Astrocyte (in vitro differentiated cells and primary cell): ENCODE data around the gene TIMP2. TPM values are rescaled to one million over a fixed set of nuclear protein-coding genes. Genes with fewer than 3 reads are reported as not detected.

Experiments
- DNase-seq: peaks from one replicate; pipeline ENCODE4 v3.0.0-alpha.2; 2010; ENCODE audit warnings: low read depth
- FAIRE-seq: peaks from 2 replicates; lab custom pipeline; 2011; peaks lifted over from hg19 to GRCh38; lab: Jason Lieb, UNC
- H2AFZ ChIP-seq: 2 replicates; pipeline ENCODE4 v1.6.0; 2012; ENCODE audit warnings: low read depth, low read length, inconsistent platforms
- H3K27ac ChIP-seq: 2 replicates; pipeline ENCODE4 v1.5.1; 2011; ENCODE audit warnings: low read depth, low read length, inconsistent platforms
- H3K27me3 ChIP-seq: 2 replicates; pipeline ENCODE4 v1.6.0; 2011; ENCODE audit warnings: low read length, inconsistent platforms; ENCODE audit not compliant: insufficient read depth
- H3K36me3 ChIP-seq: 2 replicates; pipeline ENCODE4 v1.5.1; 2011; ENCODE audit warnings: low read length, inconsistent platforms; ENCODE audit not compliant: insufficient read depth
- H3K4me1 ChIP-seq: 2 replicates; pipeline ENCODE4 v1.5.1; 2011; ENCODE audit warnings: low read length, inconsistent platforms; ENCODE audit not compliant: insufficient read depth
- H3K4me2 ChIP-seq: 2 replicates; pipeline ENCODE4 v1.6.0; 2012; ENCODE audit warnings: low read length, inconsistent platforms
- H3K4me3 ChIP-seq: 2 replicates; pipeline ENCODE4 v1.5.1; 2011; ENCODE audit warnings: low read depth, mild to moderate bottlenecking, low read length, inconsistent platforms; ENCODE audit not compliant: insufficient read depth
- H3K79me2 ChIP-seq: 2 replicates; pipeline ENCODE4 v1.6.0; 2012; ENCODE audit warnings: mild to moderate bottlenecking, low read length, inconsistent platforms; ENCODE audit not compliant: insufficient read depth
- H3K9ac ChIP-seq: 2 replicates; pipeline ENCODE4 v1.6.0; 2012; ENCODE audit warnings: mild to moderate bottlenecking, low read length, inconsistent platforms
- H3K9me3 ChIP-seq: 2 replicates; pipeline ENCODE4 v1.5.1; 2012; ENCODE audit warnings: low read depth, mild to moderate bottlenecking, low read length, inconsistent platforms; ENCODE audit not compliant: insufficient read depth
- H4K20me1 ChIP-seq: 2 replicates; pipeline ENCODE4 v1.6.0; 2012; ENCODE audit warnings: low read length, inconsistent platforms; ENCODE audit not compliant: insufficient read depth
- H3K27ac Mint-ChIP-seq: one replicate; pipeline ENCODE4 v1.8.0; 2021; ENCODE audit warnings: mild to moderate bottlenecking, mixed read lengths; ENCODE audit not compliant: unreplicated experiment
- H3K27me3 Mint-ChIP-seq: one replicate; pipeline ENCODE4 v1.8.0; 2021; ENCODE audit warnings: low read depth, mixed read lengths; ENCODE audit not compliant: unreplicated experiment
- H3K36me3 Mint-ChIP-seq: one replicate; pipeline ENCODE4 v1.8.0; 2021; ENCODE audit warnings: low read depth, mixed read lengths; ENCODE audit not compliant: unreplicated experiment
- H3K4me1 Mint-ChIP-seq: one replicate; pipeline ENCODE4 v1.8.0; 2021; ENCODE audit warnings: low read depth, mixed read lengths; ENCODE audit not compliant: unreplicated experiment
- H3K4me3 Mint-ChIP-seq: one replicate; pipeline ENCODE4 v1.8.0; 2021; ENCODE audit warnings: mild to moderate bottlenecking, moderate library complexity, mixed read lengths; ENCODE audit not compliant: unreplicated experiment
- H3K9me3 Mint-ChIP-seq: one replicate; pipeline ENCODE4 v1.8.0; 2021; ENCODE audit warnings: mild to moderate bottlenecking, mixed read lengths; ENCODE audit not compliant: unreplicated experiment
- CTCF ChIP-seq: IDR thresholded peaks from 2 replicates; pipeline ENCODE4 v1.5.1; 2011; ENCODE audit warnings: low read depth, mild to moderate bottlenecking, inconsistent platforms, low read length, moderate library complexity; ENCODE audit not compliant: insufficient read depth
- EZH2 ChIP-seq: IDR thresholded peaks from 2 replicates; pipeline ENCODE4 v1.6.1; 2012; ENCODE audit warnings: mild to moderate bottlenecking, low read length, inconsistent platforms; ENCODE audit not compliant: insufficient read depth
- total RNA-seq: library from RNA; stranded (reverse); gene quantifications from 2 replicates; pipeline ENCODE4 v1.2.1, GENCODE V29; 2021

Gene TIMP2
- total RNA-seq, 1 donor from 2014 or later = 184 TPM

DNA sequence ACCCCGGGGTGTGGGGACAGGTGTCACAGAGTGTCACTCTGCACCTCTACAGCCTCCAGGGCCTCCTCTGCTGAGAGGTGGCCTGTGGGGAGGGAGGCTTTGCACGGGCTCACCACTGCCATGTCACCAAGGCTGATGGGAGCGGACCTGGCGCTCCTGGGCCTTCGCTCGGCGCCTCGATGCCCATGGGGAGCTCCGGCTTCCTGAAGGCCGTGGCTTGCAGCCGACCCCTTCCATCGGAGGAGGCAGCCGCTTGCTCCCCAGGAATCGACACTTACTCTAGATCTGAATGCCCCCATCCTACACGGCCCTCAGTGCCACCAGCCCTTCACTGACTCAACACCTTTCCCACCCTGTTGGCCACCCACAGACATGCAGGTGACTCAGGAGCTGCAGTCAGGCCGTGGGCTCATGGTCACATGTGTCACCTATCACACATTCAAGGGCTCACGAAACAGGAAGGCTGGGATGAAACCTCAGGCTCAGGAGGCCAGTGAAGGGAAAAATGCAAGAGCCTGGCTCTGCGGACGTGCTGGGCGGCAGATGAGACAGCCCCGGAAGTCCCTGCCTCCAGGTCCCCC lies 42.7 kb upstream of the TIMP2 start:
- FAIRE-seq = no peak
- no peaks in the 10 kb centered on the region for H3K27me3 ChIP-seq

GRCh38 chr17:78966910-78967600 lies 41.9 kb upstream of the TIMP2 start:
- Histone ChIP-seq H2AFZ (no peak overlapping the region), H3K4me3 (no peak overlapping the region), H3K9me3 (no peaks in the 10 kb centered on the region), H3K27ac (no peak overlapping the region), H3K79me2 (peaks cover 3% of the 10 kb centered on the region), H3K27me3 (no peaks in the 10 kb centered on the region), H3K4me1 (peaks cover 11% of the 10 kb centered on the region), H3K4me2 (no peak overlapping the region), H3K36me3 (no peaks in the 10 kb centered on the region), H3K9ac (no peak overlapping the region), H4K20me1 (peaks cover 20% of the 10 kb centered on the region)
- Mint-ChIP-seq H3K4me3 (no peak overlapping the region), H3K27ac (no peak overlapping the region), H3K9me3 (no peaks in the 10 kb centered on the region), H3K36me3 (peaks cover 19% of the 10 kb centered on the region), H3K4me1 (peaks cover 3% of the 10 kb centered on the region), H3K27me3 (peaks cover 3% of the 10 kb centered on the region)
- TF ChIP-seq EZH2 (no peak), CTCF (no peak)
- FAIRE-seq = no peak
- no peak for DNase-seq

More for the DNA sequence above, 42.7 kb upstream of the TIMP2 start:
- H3K4me1 ChIP-seq = peaks cover 6% of the 10 kb centered on the region
- no peak for TF ChIP-seq EZH2
- no peak for TF ChIP-seq CTCF
- Mint-ChIP-seq H3K4me1 (peaks cover 3% of the 10 kb centered on the region), H3K36me3 (peaks cover 19% of the 10 kb centered on the region), H3K27me3 (peaks cover 3% of the 10 kb centered on the region), H3K27ac (no peak overlapping the region), H3K4me3 (no peak overlapping the region), H3K9me3 (no peaks in the 10 kb centered on the region)
- no peak overlapping the region for H3K4me2 ChIP-seq
- no peaks in the 10 kb centered on the region for H3K9me3 ChIP-seq
- no peak overlapping the region for H2AFZ ChIP-seq
- no peaks in the 10 kb centered on the region for H3K36me3 ChIP-seq
- H3K9ac ChIP-seq = no peak overlapping the region
- H3K79me2 ChIP-seq = peaks cover 3% of the 10 kb centered on the region
- no peak overlapping the region for H3K4me3 ChIP-seq
- H3K27ac ChIP-seq = no peak overlapping the region
- no peak for DNase-seq
- H4K20me1 ChIP-seq = peaks cover 20% of the 10 kb centered on the region
